ENCODE measurements around the gene WDR1. TPM values are rescaled to one million over a fixed set of nuclear protein-coding genes. Genes with fewer than 3 reads are reported as not detected.

Gene WDR1
- total RNA-seq, 2 donors from 2014 or later: 437 to 476 TPM

- Histone ChIP-seq H3K27me3 (no peaks in the 10 kb centered on the region), H3K9ac (ENCODE audit: low read depth in 2 of 2, low read length in 2 of 2) (no peak overlapping the region), H3K9me3 (no peaks in the 10 kb centered on the region), H3K27ac (no peak overlapping the region), H3K4me1 (peaks cover 6% of the 10 kb centered on the region), H3K36me3 (no peaks in the 10 kb centered on the region), H3K4me3 (no peak overlapping the region)
- peak; percentile 69 for TF ChIP-seq CTCF (IDR thresholded peaks at IDR 0.05)
- intact Hi-C loops (cut with DNase I): loop anchor here (2.0 kb wide), 1 partner anchor 387 kb away; no protein-coding TSS in a partner anchor
- peak; percentile 56 for DNase-seq
Measured at GRCh38 chr4:10157478-10158332, 41.1 kb upstream of the WDR1 start.

GRCh38 chr4:10154241-10154640 lies 37.6 kb upstream of the WDR1 start:
- Histone ChIP-seq H3K4me1 (no peaks in the 10 kb centered on the region), H3K27me3 (no peaks in the 10 kb centered on the region), H3K9ac (ENCODE audit: low read depth in 2 of 2, low read length in 2 of 2) (no peak overlapping the region), H3K27ac (no peak overlapping the region), H3K9me3 (no peaks in the 10 kb centered on the region), H3K4me3 (no peak overlapping the region), H3K36me3 (no peaks in the 10 kb centered on the region)
- no peak for TF ChIP-seq CTCF (IDR thresholded peaks at IDR 0.05)
- no peak for DNase-seq
- intact Hi-C loops (cut with DNase I): no loop called here

- no peaks in the 10 kb centered on the region for H3K36me3 ChIP-seq
- no peaks in the 10 kb centered on the region for H3K9me3 ChIP-seq
- no peak overlapping the region for H3K27ac ChIP-seq
- TF ChIP-seq CTCF (IDR thresholded peaks at IDR 0.05): no peak
- no peak overlapping the region for H3K9ac ChIP-seq (ENCODE audit: low read depth in 2 of 2, low read length in 2 of 2)
- intact Hi-C loops (cut with DNase I): no loop called here
- no peaks in the 10 kb centered on the region for H3K27me3 ChIP-seq
- no peaks in the 10 kb centered on the region for H3K4me1 ChIP-seq
- no peak overlapping the region for H3K4me3 ChIP-seq
- no peak for DNase-seq
Measured at GRCh38 chr4:10153161-10153560, 36.6 kb upstream of the WDR1 start.

DNA sequence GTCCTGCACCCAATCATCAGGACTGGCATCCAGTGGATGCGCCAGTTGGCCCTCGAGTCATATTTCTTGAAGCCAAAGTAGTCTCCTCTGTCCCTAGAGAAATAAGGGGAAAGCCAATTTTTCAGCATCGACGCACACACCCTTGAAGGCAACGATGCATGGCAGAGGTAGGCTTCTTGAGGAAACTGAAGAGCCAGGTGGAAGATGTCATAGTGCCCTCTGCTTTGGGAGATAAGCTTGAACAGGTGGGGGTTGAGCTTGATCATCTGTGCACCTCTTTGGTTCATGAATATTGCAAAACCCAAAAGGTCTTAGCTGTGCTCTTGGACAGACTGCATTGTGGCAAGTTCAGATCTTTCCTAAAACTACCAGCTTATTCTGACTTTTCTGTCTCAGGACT lies 34.6 kb upstream of the WDR1 start:
- no peaks in the 10 kb centered on the region for H3K9me3 ChIP-seq
- no peak overlapping the region for H3K27ac ChIP-seq
- H3K27me3 ChIP-seq: no peaks in the 10 kb centered on the region
- no peak overlapping the region for H3K4me3 ChIP-seq
- no peak overlapping the region for H3K9ac ChIP-seq (ENCODE audit: low read depth in 2 of 2, low read length in 2 of 2)
- no peaks in the 10 kb centered on the region for H3K4me1 ChIP-seq
- TF ChIP-seq CTCF (IDR thresholded peaks at IDR 0.05): no peak
- no peaks in the 10 kb centered on the region for H3K36me3 ChIP-seq
- intact Hi-C loops (cut with DNase I): no loop called here
- DNase-seq: no peak

- Histone ChIP-seq H3K9ac (ENCODE audit: low read depth in 2 of 2, low read length in 2 of 2) (no peak overlapping the region), H3K9me3 (no peaks in the 10 kb centered on the region), H3K36me3 (no peaks in the 10 kb centered on the region), H3K27me3 (no peaks in the 10 kb centered on the region), H3K4me3 (no peak overlapping the region), H3K4me1 (no peaks in the 10 kb centered on the region), H3K27ac (no peak overlapping the region)
- intact Hi-C loops (cut with DNase I): no loop called here
- no peak for DNase-seq
- TF ChIP-seq CTCF (IDR thresholded peaks at IDR 0.05): no peak
Measured at GRCh38 chr4:10144966-10145365, 28.4 kb upstream of the WDR1 start.

Measured in colonic mucosa (tissue), 4 donors.